OCI-LY1 (cell line): ENCODE data around the gene AADAC.

ENCODE experiments used
- EZH2 ChIP-seq: fragments of 200-600 bp; sonication (generic), shearing (Covaris generic); IDR thresholded peaks from 2 replicates; pipeline ENCODE4 v1.8.0; 2017; ENCODE audit warnings: borderline replicate concordance, mixed run types, mild to moderate bottlenecking, antibody characterized with exemption, low read length, moderate library complexity, mixed read lengths
- TF ChIP-seq, protein P1 (sequence below): fragments of 200-600 bp; sonication (generic), shearing (Covaris generic); IDR thresholded peaks from 2 replicates; pipeline ENCODE4 v1.5.1; 2017; ENCODE audit warnings: mild to moderate bottlenecking, antibody characterized with exemption, low read length, moderate library complexity, mixed read lengths

DNA sequence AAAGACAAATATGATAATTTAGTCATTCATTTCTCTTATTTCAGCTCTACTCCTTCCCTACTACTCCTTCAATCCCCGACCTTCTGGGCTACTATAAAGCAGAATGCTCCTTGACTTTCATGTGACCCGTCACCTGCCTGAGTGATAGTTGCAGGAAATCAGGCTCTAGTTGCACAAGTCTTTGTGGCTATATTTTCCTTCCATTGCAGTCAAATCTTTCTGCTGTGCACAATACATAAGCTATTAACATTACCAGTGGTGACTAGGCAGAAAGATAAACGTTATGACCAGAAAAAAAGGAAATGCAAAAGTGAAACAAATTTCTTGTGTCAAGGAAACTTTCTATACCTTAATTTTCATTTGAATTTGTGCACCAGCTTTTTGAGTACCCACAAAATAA is 61.8 kb downstream of the AADAC start:
- TF ChIP-seq, protein P1, sequence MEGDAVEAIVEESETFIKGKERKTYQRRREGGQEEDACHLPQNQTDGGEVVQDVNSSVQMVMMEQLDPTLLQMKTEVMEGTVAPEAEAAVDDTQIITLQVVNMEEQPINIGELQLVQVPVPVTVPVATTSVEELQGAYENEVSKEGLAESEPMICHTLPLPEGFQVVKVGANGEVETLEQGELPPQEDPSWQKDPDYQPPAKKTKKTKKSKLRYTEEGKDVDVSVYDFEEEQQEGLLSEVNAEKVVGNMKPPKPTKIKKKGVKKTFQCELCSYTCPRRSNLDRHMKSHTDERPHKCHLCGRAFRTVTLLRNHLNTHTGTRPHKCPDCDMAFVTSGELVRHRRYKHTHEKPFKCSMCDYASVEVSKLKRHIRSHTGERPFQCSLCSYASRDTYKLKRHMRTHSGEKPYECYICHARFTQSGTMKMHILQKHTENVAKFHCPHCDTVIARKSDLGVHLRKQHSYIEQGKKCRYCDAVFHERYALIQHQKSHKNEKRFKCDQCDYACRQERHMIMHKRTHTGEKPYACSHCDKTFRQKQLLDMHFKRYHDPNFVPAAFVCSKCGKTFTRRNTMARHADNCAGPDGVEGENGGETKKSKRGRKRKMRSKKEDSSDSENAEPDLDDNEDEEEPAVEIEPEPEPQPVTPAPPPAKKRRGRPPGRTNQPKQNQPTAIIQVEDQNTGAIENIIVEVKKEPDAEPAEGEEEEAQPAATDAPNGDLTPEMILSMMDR = no peak
- no peak for TF ChIP-seq EZH2
